IgD-negative memory B cell (primary cell): Measurements from ENCODE around the gene PDE3B. TPM values are rescaled to one million over a fixed set of nuclear protein-coding genes. Genes with fewer than 3 reads are reported as not detected.
"Not testable (repeated sequence)": the region's sequence is repeated elsewhere in the genome, so short reads cannot be mapped to it uniquely, and the experiment has no call there.

Experiments
- H3K27ac Mint-ChIP-seq, 3 donors: one replicate each; pipeline ENCODE4 v1.8.0; 2020 to 2022; ENCODE audit warnings: mild to moderate bottlenecking in 3 of 3, mixed read lengths in 3 of 3, moderate library complexity in 1 of 3
- H3K27me3 Mint-ChIP-seq: one replicate; pipeline ENCODE4 v1.8.0; 2021; ENCODE audit warnings: mixed read lengths
- H3K36me3 Mint-ChIP-seq: one replicate; pipeline ENCODE4 v1.8.0; 2020; ENCODE audit warnings: mild to moderate bottlenecking, mixed read lengths
- H3K4me1 Mint-ChIP-seq, 3 donors: one replicate each; pipeline ENCODE4 v1.8.0; 2020 to 2022; ENCODE audit warnings: mixed read lengths in 3 of 3, mild to moderate bottlenecking in 1 of 3
- H3K4me3 Mint-ChIP-seq, 4 donors: one replicate each; pipeline ENCODE4 v1.8.0; 2020 to 2022; ENCODE audit warnings: mild to moderate bottlenecking in 4 of 4, mixed read lengths in 4 of 4, moderate library complexity in 3 of 4
- H3K9me3 Mint-ChIP-seq, 3 donors: one replicate each; pipeline ENCODE4 v1.8.0; 2020 to 2021; ENCODE audit warnings: mixed read lengths in 3 of 3, mild to moderate bottlenecking in 1 of 3
- polyA plus RNA-seq: library from polyadenylated mRNA; unstranded; fragments of 300-500 nt; fragmentation: Illumina TruSeq; gene quantifications from one replicate; pipeline ENCODE4 v1.2.3, GENCODE V29; 2021

PDE3B gene
- polyA plus RNA-seq, 1 donor from 2014 or later: 5.5 TPM

GRCh38 chr11:14645985-14646900 is 2.6 kb downstream of the PDE3B start:
- H3K4me3 Mint-ChIP-seq: peak overlapping the region in 3 of 4 donors; percentile 88 to 96 (median 89)
- peaks cover 36% of the 10 kb centered on the region for H3K27me3 Mint-ChIP-seq
- no peak overlapping the region for H3K27ac Mint-ChIP-seq
- H3K4me1 Mint-ChIP-seq: peaks cover 10 to 17% (median 11%) of the 10 kb centered on the region in 3 donors
- no peaks in the 10 kb centered on the region for H3K36me3 Mint-ChIP-seq
- no peaks in the 10 kb centered on the region for H3K9me3 Mint-ChIP-seq

DNA sequence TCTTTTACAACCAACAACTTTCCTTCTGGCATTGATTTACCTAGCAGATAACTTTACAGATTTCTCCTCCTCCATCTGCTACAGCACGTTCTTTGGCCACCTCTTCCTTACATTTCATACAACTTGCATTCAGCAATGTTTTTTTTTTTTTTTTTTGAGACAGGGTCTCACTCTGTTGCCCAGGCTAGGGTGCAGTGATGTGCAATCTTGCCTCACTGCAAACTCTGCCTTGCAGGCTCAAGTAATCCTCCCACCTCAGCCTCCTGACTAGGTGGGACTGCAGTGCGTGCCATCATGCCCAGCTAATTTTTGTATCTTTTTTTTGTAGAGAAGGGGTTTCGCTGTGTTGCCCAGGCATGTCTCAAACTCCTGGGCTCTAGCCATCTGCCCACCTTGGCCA is 6.5 kb downstream of the PDE3B start:
- no peak overlapping the region for H3K4me3 Mint-ChIP-seq
- no peaks in the 10 kb centered on the region for H3K9me3 Mint-ChIP-seq
- H3K4me1 Mint-ChIP-seq: peaks cover 10 to 11% (median 11%) of the 10 kb centered on the region in 3 donors
- H3K27ac Mint-ChIP-seq: no peak overlapping the region
- peaks cover 31% of the 10 kb centered on the region for H3K27me3 Mint-ChIP-seq
- no peaks in the 10 kb centered on the region for H3K36me3 Mint-ChIP-seq

DNA sequence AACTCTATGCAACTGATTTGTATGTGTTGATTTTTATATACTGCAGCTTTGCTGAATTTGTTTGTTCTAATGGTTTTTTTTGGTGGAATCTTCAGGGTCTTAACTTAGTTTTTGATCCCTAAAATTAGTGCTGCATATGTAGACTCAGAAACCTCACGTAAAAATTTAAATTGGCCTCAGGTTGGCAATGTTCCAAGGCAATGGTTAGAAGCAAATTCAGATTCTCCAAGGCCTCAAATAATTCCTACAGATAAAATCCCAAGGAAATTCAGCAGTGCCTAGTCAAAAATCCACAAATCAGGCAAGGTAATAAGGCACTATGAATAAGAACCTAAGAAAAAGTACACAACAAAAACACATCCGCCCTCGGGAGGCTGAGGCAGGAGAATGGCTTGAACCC is 9.5 kb downstream of the PDE3B start:
- Mint-ChIP-seq H3K4me3 (no peak overlapping the region), H3K36me3 (no peaks in the 10 kb centered on the region), H3K4me1 (peaks cover 0 to 2% (median 0%) of the 10 kb centered on the region in 3 donors), H3K27ac (no peak overlapping the region), H3K27me3 (peaks cover 17% of the 10 kb centered on the region), H3K9me3 (no peaks in the 10 kb centered on the region)

DNA sequence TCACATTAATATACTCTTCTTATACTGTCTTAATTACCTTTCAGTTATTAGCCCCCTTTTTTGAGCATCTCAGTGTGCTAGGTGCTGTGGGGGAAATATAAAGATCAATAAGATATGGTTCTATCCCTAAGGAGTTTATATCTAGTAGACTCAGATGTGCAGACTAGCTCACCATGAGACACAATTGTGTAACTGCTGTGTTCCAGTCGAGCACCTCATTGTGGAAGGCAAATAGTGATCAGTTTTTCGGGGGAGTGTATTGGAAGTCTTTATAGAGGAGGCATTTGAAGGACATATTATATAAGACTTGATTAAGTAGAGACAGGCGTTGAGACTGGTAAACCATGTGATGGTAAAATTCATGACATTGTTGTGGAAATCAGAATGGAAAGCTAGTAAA is 11.8 kb downstream of the PDE3B start:
- peaks cover 10% of the 10 kb centered on the region for H3K27me3 Mint-ChIP-seq
- H3K27ac Mint-ChIP-seq: no peak overlapping the region
- no peak overlapping the region for H3K4me3 Mint-ChIP-seq
- H3K9me3 Mint-ChIP-seq: no peaks in the 10 kb centered on the region
- no peaks in the 10 kb centered on the region for H3K4me1 Mint-ChIP-seq
- no peaks in the 10 kb centered on the region for H3K36me3 Mint-ChIP-seq

DNA sequence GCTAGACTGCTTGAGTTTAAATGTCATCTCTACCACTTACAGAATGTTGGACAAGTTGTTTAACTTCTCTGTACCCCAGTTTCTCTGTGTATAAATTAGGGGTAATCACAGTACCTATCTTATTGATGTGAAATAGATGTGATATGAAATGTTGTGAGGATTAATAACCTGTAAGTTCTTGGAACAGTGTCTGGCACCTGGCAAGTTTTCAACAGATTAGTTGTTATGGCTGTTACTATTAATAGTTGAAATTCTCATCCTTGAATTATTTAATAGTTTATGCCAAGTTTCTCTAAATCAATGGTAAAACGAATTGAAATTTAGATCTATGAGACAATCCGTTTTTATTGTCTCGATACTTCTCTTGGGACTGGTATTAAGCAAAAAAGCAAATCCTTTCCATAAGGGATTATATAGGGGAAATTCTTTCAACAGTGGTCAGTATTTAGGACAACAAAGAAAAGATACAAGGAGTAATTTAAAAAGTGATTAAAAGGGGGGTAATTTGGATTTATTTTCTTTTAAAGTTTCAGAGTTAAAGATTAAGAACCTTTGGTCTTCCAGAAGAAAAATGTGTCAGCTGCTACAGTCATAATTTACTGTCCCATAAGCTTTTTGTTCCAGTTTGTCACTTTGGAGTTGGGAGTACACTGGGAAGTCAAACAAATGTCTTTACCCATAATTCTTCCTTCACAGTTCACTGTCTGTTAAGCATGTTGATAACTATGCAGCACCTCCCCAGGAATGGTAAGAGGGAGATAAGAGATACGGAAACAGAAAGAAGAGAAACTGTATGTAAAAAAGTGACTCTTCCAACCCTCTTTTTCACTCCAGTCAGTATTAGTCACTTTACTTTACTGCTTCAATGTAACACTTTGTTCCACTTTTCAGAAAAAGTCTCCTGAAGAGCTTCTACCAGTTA is 13.2 kb downstream of the PDE3B start:
- no peak overlapping the region for H3K4me3 Mint-ChIP-seq
- no peak overlapping the region for H3K27ac Mint-ChIP-seq
- peaks cover 3% of the 10 kb centered on the region for H3K36me3 Mint-ChIP-seq
- H3K27me3 Mint-ChIP-seq: peaks cover 4% of the 10 kb centered on the region
- H3K4me1 Mint-ChIP-seq: no peaks in the 10 kb centered on the region
- no peaks in the 10 kb centered on the region for H3K9me3 Mint-ChIP-seq

DNA sequence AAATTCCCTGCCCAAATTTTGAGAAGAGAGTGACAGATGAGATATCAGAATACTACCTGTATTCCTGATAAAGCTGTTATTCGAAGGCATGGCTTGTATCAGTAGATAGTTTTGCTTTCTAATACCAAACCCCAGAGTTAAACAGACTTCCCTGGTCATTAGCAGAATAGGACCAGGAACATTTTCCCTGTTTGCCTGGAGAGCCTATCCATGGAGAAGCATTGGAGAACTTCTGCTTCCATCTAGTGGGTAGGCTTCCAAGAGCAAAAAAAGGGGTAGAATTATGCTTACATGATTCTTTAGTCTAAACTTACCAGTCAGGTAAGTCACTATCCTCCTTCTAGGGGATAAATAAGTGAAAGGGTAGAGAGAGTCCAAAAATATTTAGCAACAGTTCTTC is 14.2 kb downstream of the PDE3B start:
- H3K9me3 Mint-ChIP-seq: no peaks in the 10 kb centered on the region
- H3K27ac Mint-ChIP-seq: no peak overlapping the region
- peaks cover 3% of the 10 kb centered on the region for H3K36me3 Mint-ChIP-seq
- no peak overlapping the region for H3K4me3 Mint-ChIP-seq
- peaks cover 4% of the 10 kb centered on the region for H3K27me3 Mint-ChIP-seq
- H3K4me1 Mint-ChIP-seq: no peaks in the 10 kb centered on the region

DNA sequence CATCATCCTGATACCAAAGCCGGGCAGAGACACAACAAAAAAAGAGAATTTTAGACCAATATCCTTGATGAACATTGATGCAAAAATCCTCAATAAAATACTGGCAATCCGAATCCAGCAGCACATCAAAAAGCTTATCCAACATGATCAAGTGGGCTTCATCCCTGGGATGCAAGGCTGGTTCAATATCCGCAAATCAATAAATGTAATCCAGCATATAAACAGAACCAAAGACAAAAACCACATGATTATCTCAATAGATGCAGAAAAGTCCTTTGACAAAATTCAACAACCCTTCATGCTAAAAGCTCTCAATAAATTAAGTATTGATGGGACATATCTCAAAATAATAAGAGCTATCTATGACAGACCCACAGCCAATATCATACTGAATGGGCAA is 21.3 kb downstream of the PDE3B start:
- H3K36me3 Mint-ChIP-seq, H3K4me1 Mint-ChIP-seq, H3K27ac Mint-ChIP-seq, H3K9me3 Mint-ChIP-seq, H3K4me3 Mint-ChIP-seq, H3K27me3 Mint-ChIP-seq: not testable (repeated sequence)

- H3K27ac Mint-ChIP-seq, H3K4me1 Mint-ChIP-seq: not testable (repeated sequence)
Measured at GRCh38 chr11:14667329-14667728, 23.7 kb downstream of the PDE3B start.

DNA sequence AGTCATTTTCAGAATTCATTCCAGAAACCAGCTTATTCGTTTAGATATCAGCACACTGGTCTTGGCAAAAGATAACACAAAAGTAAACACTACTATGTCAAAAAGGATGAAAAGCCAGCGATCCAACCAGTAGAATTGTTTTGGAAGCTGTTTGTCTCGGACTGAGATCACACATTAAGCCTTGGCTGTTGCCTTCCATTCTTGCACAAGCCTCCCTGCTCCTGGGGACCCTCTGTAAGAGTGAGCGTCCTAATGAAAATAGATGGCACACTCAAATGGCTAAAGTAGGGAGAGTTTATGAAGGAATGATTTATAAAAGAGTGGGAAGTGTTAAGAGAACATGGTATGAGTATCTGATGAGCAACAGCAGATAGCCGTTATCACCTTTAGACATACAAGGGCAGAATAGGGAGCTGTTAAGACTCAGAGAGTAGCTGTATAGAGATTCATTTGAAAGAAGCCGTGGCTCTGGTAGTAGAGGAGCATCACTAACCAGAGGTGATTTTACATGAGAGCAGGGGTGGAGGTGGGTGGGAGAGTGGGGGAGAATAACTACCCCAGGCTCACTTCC is 25.2 kb downstream of the PDE3B start:
- Mint-ChIP-seq H3K9me3 (no peaks in the 10 kb centered on the region), H3K36me3 (peaks cover 2% of the 10 kb centered on the region), H3K4me3 (no peak overlapping the region), H3K27ac (no peak overlapping the region), H3K27me3 (peaks cover 2% of the 10 kb centered on the region), H3K4me1 (peaks cover 1 to 10% (median 2%) of the 10 kb centered on the region in 3 donors)

More at GRCh38 chr11:14667329-14667728, 23.7 kb downstream of the PDE3B start:
- H3K9me3 Mint-ChIP-seq, H3K4me3 Mint-ChIP-seq, H3K27me3 Mint-ChIP-seq, H3K36me3 Mint-ChIP-seq: not testable (repeated sequence)

DNA sequence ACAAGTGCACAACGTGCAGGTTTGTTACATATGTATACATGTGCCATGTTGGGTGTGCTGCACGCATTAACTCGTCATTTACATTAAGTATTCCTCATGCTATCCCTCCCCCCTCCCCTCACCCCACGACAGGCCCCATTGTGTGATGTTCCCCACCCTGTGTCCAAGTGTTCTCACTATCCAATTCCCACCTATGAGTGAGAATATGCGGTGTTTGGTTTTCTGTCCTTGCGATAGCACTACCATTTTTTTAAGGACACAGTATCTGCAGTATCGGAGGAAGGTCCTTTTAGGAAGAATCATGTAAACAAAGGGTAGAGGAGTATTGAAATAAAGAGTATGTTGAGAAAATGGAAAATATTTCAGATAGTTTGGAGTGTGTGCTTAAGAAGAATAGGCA is 25.9 kb downstream of the PDE3B start:
- no peaks in the 10 kb centered on the region for H3K9me3 Mint-ChIP-seq
- peaks cover 2% of the 10 kb centered on the region for H3K36me3 Mint-ChIP-seq
- no peak overlapping the region for H3K4me3 Mint-ChIP-seq
- no peak overlapping the region for H3K27ac Mint-ChIP-seq
- H3K4me1 Mint-ChIP-seq: peaks cover 6 to 17% (median 8%) of the 10 kb centered on the region in 3 donors
- H3K27me3 Mint-ChIP-seq: peaks cover 2% of the 10 kb centered on the region

- no peak overlapping the region for H3K27ac Mint-ChIP-seq
- H3K4me3 Mint-ChIP-seq: no peak overlapping the region
- H3K4me1 Mint-ChIP-seq: peaks cover 7 to 18% (median 9%) of the 10 kb centered on the region in 3 donors
- no peaks in the 10 kb centered on the region for H3K9me3 Mint-ChIP-seq
- peaks cover 2% of the 10 kb centered on the region for H3K27me3 Mint-ChIP-seq
- H3K36me3 Mint-ChIP-seq: peaks cover 2% of the 10 kb centered on the region
Measured at GRCh38 chr11:14669958-14670357, 26.4 kb downstream of the PDE3B start.

- Mint-ChIP-seq H3K9me3 (no peaks in the 10 kb centered on the region), H3K4me1 (peaks cover 7 to 18% (median 9%) of the 10 kb centered on the region in 3 donors), H3K27me3 (peaks cover 2% of the 10 kb centered on the region), H3K27ac (no peak overlapping the region), H3K36me3 (peaks cover 2% of the 10 kb centered on the region), H3K4me3 (no peak overlapping the region)
Measured at GRCh38 chr11:14672635-14673034, 29.0 kb downstream of the PDE3B start.

DNA sequence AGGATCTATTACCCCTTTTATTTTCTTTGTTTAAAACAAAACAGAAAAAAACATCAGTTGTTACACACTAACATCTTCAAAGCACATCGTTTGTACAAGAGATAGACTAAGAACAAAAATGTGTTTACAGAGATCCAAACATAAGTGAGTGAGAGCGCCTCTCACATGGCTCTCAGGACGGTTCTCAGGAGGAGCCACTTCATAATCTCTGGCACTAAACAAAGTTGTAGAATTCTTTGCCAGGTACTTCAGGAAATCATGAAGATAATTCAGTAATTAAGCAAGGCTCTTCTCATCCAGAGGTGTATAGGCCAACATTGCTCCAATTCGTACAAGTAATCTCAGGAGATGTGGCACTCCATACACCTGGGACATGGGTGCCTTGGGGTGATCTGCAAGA is 29.8 kb downstream of the PDE3B start:
- Mint-ChIP-seq H3K4me1 (peaks cover 7 to 18% (median 9%) of the 10 kb centered on the region in 3 donors), H3K4me3 (no peak overlapping the region), H3K36me3 (peaks cover 2% of the 10 kb centered on the region), H3K9me3 (no peaks in the 10 kb centered on the region), H3K27me3 (peaks cover 2% of the 10 kb centered on the region), H3K27ac (no peak overlapping the region)

DNA sequence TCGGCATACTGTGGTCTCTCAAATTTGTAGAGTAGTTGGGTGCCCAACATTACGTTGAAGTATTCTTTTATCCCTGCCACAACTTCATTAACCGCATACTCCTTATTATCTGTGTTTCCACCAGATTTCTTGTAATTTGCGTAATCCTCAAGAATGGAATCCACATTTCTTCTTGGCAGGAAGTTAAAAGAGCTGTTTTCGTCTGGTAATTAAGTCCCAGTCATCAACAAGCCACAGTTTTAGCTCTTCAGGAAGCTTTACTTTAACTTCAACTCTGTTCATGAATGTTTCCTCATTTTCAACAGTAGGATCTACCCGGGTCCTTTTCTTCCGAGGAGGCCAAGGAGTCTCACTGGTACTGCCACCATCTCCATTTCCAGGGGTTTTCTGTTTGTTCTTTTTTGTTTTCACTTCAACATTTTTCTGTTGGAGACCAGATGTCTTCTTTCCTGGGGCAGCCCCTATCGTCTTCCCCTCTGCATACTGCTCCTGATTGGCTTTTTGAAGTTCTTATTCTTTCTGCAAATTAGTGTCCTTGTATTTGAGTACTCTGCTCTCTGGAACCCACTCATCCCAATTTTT is 30.3 kb downstream of the PDE3B start:
- H3K27ac Mint-ChIP-seq: no peak overlapping the region
- H3K27me3 Mint-ChIP-seq: no peaks in the 10 kb centered on the region
- no peaks in the 10 kb centered on the region for H3K9me3 Mint-ChIP-seq
- H3K4me3 Mint-ChIP-seq: peak overlapping the region in 1 of 4 donors; percentile 39
- peaks cover 7 to 18% (median 9%) of the 10 kb centered on the region in 3 donors for H3K4me1 Mint-ChIP-seq
- peaks cover 2% of the 10 kb centered on the region for H3K36me3 Mint-ChIP-seq
